HCT116 (cell line): ENCODE data around the gene CS. TPM values are rescaled to one million over a fixed set of nuclear protein-coding genes. Genes with fewer than 3 reads are reported as not detected.

Source experiments
- ATAC-seq: fragments of 200-7000 bp; cut with Tn5 transposase; 2 replicates; pipeline ENCODE4 v1.9.1; 2020; ENCODE audit warnings: mild to moderate bottlenecking, moderate library complexity
- BruUV-seq: library from RNA; stranded (reverse); fragments of 400-500 nt; replicated peaks from 2 replicates; lab custom pipeline; 2021; lab: Mats Ljungman, UMichigan
- CTCF ChIA-PET: fragments of 300-600 bp; sonication (Branson Sonifier 250); formaldehyde crosslinking; loops from one replicate; lab custom pipeline; 2021; ENCODE audit warnings: antibody characterized with exemption; lab: Charles Lee
- POLR2A ChIA-PET: fragments of 300-600, 350-600 bp; sonication (Branson Sonifier 250); formaldehyde crosslinking; loops from one replicate; lab custom pipeline; 2021; ENCODE audit warnings: antibody characterized with exemption; lab: Charles Lee
- RAD21 ChIA-PET, 2 experiments: fragments of 300-600 bp; sonication (Branson Sonifier 250); formaldehyde crosslinking; loops; one replicate each; lab custom pipeline; 2023; ENCODE audit warnings: low total read pairs in 2 of 2; ENCODE audit not compliant: uncharacterized antibody in 2 of 2, unreplicated experiment in 2 of 2, low non-redundant PET in 1 of 2; lab: Charles Lee
- DNase-seq: peaks from one replicate; pipeline ENCODE4 v3.0.0-alpha.2; 2010; ENCODE audit warnings: low read depth, low spot score
- H2AFZ ChIP-seq: fragments of 200-600 bp; shearing (Covaris generic), sonication (generic); 2 replicates; pipeline ENCODE4 v1.6.1; 2017; ENCODE audit warnings: low read depth, mixed run types, mixed read lengths, antibody characterized with exemption, low read length; ENCODE audit not compliant: poor library complexity, severe bottlenecking
- H3K27ac ChIP-seq: 2 replicates; pipeline ENCODE4 v1.5.1; 2012; ENCODE audit warnings: low read depth, low read length
- H3K27me3 ChIP-seq: fragments of 200-600 bp; sonication (generic); 2 replicates; pipeline ENCODE4 v1.6.1; 2016; ENCODE audit warnings: mixed run types, low read length, mixed read lengths; ENCODE audit not compliant: insufficient read depth
- H3K36me3 ChIP-seq, 2 experiments: fragments of 200-500 bp in 1 of 2; fragments of 200-600 bp in 1 of 2; sonication (Bioruptor generic) in 1 of 2; sonication (generic) in 1 of 2; 2 replicates each; pipeline versions ENCODE4 v1.5.1 to v1.6.1; 2014 to 2016; ENCODE audit warnings: low read length in 2 of 2, inconsistent platforms in 1 of 2, mixed read lengths in 1 of 2, mixed run types in 1 of 2; ENCODE audit not compliant: insufficient read depth in 2 of 2, control insufficient read depth in 1 of 2
- H3K4me1 ChIP-seq, 2 experiments: fragments of 200-600 bp in 1 of 2; sonication (generic) in 1 of 2; 2 replicates each; pipeline versions ENCODE4 v1.5.1 to v1.6.1; 2012 to 2017; ENCODE audit warnings: low read length in 2 of 2, inconsistent platforms in 1 of 2, mild to moderate bottlenecking in 1 of 2, mixed read lengths in 1 of 2, mixed run types in 1 of 2, moderate library complexity in 1 of 2; ENCODE audit not compliant: insufficient read depth in 2 of 2, control insufficient read depth in 1 of 2
- H3K4me2 ChIP-seq: fragments of 200-600 bp; sonication (generic); 2 replicates; pipeline ENCODE4 v1.6.1; 2017; ENCODE audit warnings: mixed run types, low read length, mixed read lengths
- H3K4me3 ChIP-seq, 2 experiments: fragments of 200-600 bp in 1 of 2; sonication (generic) in 1 of 2; replicated peaks in 1 of 2; 2 replicates each; pipeline ENCODE4 v1.5.1; 2011 to 2016; ENCODE audit warnings: low read length in 2 of 2, control low read depth in 1 of 2, low read depth in 1 of 2, mild to moderate bottlenecking in 1 of 2, mixed read lengths in 1 of 2, mixed run types in 1 of 2
- H3K79me2 ChIP-seq: fragments of 200-600 bp; sonication (generic); 2 replicates; pipeline ENCODE4 v1.6.1; 2017; ENCODE audit warnings: mild to moderate bottlenecking, mixed run types, low read length, moderate library complexity, mixed read lengths; ENCODE audit not compliant: insufficient read depth
- H3K9ac ChIP-seq: fragments of 200-600 bp; sonication (generic); 2 replicates; pipeline ENCODE4 v1.6.1; 2016; ENCODE audit warnings: low read length, mixed read lengths
- H3K9me2 ChIP-seq: fragments of 200-600 bp; sonication (generic), shearing (Covaris generic); 2 replicates; pipeline ENCODE4 v1.6.1; 2017; ENCODE audit warnings: mixed run types, mild to moderate bottlenecking, moderate library complexity; ENCODE audit not compliant: insufficient read depth
- H3K9me3 ChIP-seq, 2 experiments: fragments of 200-500 bp in 1 of 2; fragments of 200-600 bp in 1 of 2; sonication (Bioruptor generic) in 1 of 2; sonication (generic) in 1 of 2; 2 replicates each; pipeline ENCODE4 v1.6.1; 2014 to 2017; ENCODE audit warnings: low read length in 2 of 2, mixed read lengths in 2 of 2, inconsistent platforms in 1 of 2, low read depth in 1 of 2, mild to moderate bottlenecking in 1 of 2, mixed run types in 1 of 2, moderate library complexity in 1 of 2; ENCODE audit not compliant: control insufficient read depth in 1 of 2, insufficient read depth in 1 of 2
- H4K20me1 ChIP-seq: fragments of 200-600 bp; sonication (generic), shearing (Covaris generic); 2 replicates; pipeline ENCODE4 v1.6.1; 2017; ENCODE audit warnings: mixed run types, mild to moderate bottlenecking, moderate library complexity; ENCODE audit not compliant: insufficient read depth
- CBX3 ChIP-seq: IDR thresholded peaks from 2 replicates; pipeline ENCODE4 v1.6.1; 2012; ENCODE audit warnings: low read depth
- ELF1 ChIP-seq: IDR thresholded peaks from 2 replicates; pipeline ENCODE4 v1.6.1; 2012; ENCODE audit warnings: low read depth, borderline replicate concordance
- EZH2 ChIP-seq: fragments of 200-600 bp; sonication (generic); IDR thresholded peaks from 2 replicates; pipeline ENCODE4 v1.6.1; 2017; ENCODE audit warnings: antibody characterized with exemption, mixed run types
- EZH2phosphoT487 ChIP-seq: fragments of 200-600 bp; IDR thresholded peaks from 2 replicates; pipeline ENCODE4 v1.6.1; 2018; ENCODE audit warnings: antibody characterized with exemption, borderline replicate concordance
- POLR2A ChIP-seq: IDR thresholded peaks from 2 replicates; pipeline ENCODE4 v1.7.0; 2011; ENCODE audit warnings: borderline replicate concordance; ENCODE audit not compliant: insufficient read depth, insufficient read length; ENCODE audit errors: extremely low read depth
- POLR2AphosphoS5 ChIP-seq: IDR thresholded peaks from 2 replicates; pipeline ENCODE4 v1.6.1; 2011; ENCODE audit warnings: mild to moderate bottlenecking, low read depth, low read length, moderate library complexity
- RAD21 ChIP-seq: IDR thresholded peaks from 2 replicates; pipeline ENCODE4 v1.6.1; 2012; ENCODE audit warnings: low read depth, mild to moderate bottlenecking
- SP1 ChIP-seq: IDR thresholded peaks from 2 replicates; pipeline ENCODE4 v1.6.1; 2012; ENCODE audit warnings: low read depth
- TCF7L2 ChIP-seq: IDR thresholded peaks from 2 replicates; pipeline ENCODE4 v1.7.0; 2011; ENCODE audit warnings: borderline replicate concordance, inconsistent platforms; ENCODE audit not compliant: insufficient read depth, insufficient read length; ENCODE audit errors: extremely low read depth
- YY1 ChIP-seq: IDR thresholded peaks from 2 replicates; pipeline ENCODE4 v1.6.1; 2011; ENCODE audit warnings: low read length, low read depth, moderate library complexity, mild to moderate bottlenecking; ENCODE audit not compliant: insufficient replicate concordance; ENCODE audit errors: extremely low read depth
- intact Hi-C: fragments of 100-400 bp; cut with micrococcal nuclease; formaldehyde crosslinking; loops from 2 replicates; pipeline ENCODE4 v1.10.0; 2022
- total RNA-seq: library from RNA; stranded (reverse); gene quantifications from one replicate; pipeline ENCODE4 v1.2.1, GENCODE V29; 2021; ENCODE audit not compliant: unreplicated experiment
- TF ChIP-seq, protein P1 (sequence below): IDR thresholded peaks from 2 replicates; pipeline ENCODE4 v1.6.1; 2011; ENCODE audit warnings: mild to moderate bottlenecking, low read length, moderate library complexity; ENCODE audit not compliant: insufficient replicate concordance; ENCODE audit errors: extremely low read depth

Gene CS
- total RNA-seq, 1 experiment from 2014 or later, result 270 TPM

DNA sequence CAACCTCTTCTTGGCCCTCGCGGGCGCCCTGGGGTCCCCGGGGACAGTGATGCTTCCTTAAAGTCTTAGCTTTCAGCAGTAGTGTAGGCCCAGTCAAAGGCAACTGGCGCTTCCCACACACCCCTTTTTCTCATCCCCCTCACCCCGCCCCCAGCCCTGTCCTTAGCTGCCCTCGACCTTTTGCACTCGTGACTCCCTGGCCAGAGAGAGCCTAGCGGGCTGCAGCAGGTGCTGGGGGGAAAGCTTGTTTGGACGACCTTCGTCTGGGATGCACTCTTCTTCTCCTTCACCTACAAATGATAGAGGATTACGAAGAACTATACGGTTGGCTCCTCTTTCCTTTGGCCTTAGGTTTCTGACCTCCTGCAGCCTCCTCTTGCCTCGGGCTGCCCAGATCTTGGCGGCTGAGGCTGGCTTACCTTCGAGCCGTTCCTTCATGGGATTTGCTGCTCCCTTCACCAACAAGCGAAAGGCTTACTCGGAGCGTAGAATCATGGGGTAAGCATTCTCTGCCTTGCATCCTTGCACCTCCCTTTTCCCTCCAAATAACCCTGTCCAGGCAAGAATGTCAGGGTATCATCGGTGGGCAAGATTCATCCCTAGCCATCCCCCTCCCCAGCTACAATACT, 32.6 kb downstream of the CS start:
- CTCF ChIA-PET, result interaction anchor here (1.7 to 1.9 kb wide), 2 partner anchors 9 to 78 kb away, joined by 4 to 11 read pairs; partner anchors contain the start of gene ANKRD52
- H2AFZ ChIP-seq, result peak overlapping the region; percentile 54
- H3K4me1 ChIP-seq, result peaks cover 3 to 24% of the 10 kb centered on the region in 2 experiments; a peak in 3 of 4 replicates
- H3K79me2 ChIP-seq, result no peaks in the 10 kb centered on the region
- TF ChIP-seq SP1 (no peak), POLR2AphosphoS5 (no peak), POLR2A (no peak), ELF1 (no peak), TCF7L2 (no peak), RAD21 (no peak), EZH2phosphoT487 (no peak), CBX3 (no peak), YY1 (no peak), EZH2 (no peak)
- TF ChIP-seq, protein P1, sequence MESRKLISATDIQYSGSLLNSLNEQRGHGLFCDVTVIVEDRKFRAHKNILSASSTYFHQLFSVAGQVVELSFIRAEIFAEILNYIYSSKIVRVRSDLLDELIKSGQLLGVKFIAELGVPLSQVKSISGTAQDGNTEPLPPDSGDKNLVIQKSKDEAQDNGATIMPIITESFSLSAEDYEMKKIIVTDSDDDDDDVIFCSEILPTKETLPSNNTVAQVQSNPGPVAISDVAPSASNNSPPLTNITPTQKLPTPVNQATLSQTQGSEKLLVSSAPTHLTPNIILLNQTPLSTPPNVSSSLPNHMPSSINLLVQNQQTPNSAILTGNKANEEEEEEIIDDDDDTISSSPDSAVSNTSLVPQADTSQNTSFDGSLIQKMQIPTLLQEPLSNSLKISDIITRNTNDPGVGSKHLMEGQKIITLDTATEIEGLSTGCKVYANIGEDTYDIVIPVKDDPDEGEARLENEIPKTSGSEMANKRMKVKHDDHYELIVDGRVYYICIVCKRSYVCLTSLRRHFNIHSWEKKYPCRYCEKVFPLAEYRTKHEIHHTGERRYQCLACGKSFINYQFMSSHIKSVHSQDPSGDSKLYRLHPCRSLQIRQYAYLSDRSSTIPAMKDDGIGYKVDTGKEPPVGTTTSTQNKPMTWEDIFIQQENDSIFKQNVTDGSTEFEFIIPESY, result no peak
- BruUV-seq, result no TSS peak
- H3K36me3 ChIP-seq, result peaks cover 4 to 25% of the 10 kb centered on the region in 2 experiments; a peak in 3 of 4 replicates
- H3K9me2 ChIP-seq, result no peaks in the 10 kb centered on the region
- no peaks in the 10 kb centered on the region for H4K20me1 ChIP-seq
- no peaks in the 10 kb centered on the region for H3K27me3 ChIP-seq
- H3K4me3 ChIP-seq, result peak overlapping the region; percentile 65 to 75
- peak overlapping the region; percentile 95 for H3K4me2 ChIP-seq
- POLR2A ChIA-PET, result interaction anchor here (1.4 to 2.1 kb wide), 2 partner anchors 9 to 46 kb away, joined by 4 to 5 read pairs; partner anchors contain the start of genes ANKRD52 and RNF41
- no peaks in the 10 kb centered on the region for H3K9me3 ChIP-seq
- no peak for ATAC-seq
- intact Hi-C loops, result loop anchor here (2.0 kb wide), 1 partner anchor 149 kb away; the partner anchor contains the start of gene ZC3H10
- H3K27ac ChIP-seq, result no peak overlapping the region; the same call in 1 of the 2 replicates
- peak overlapping the region; percentile 78 for H3K9ac ChIP-seq
- RAD21 ChIA-PET, result no interaction called here
- no peak for DNase-seq
